PFSK-1 (cell line): ENCODE data around the gene MID1IP1.

Source experiments
- POLR2AphosphoS5 ChIP-seq: IDR thresholded peaks from 2 replicates; pipeline ENCODE4 v1.6.1; 2012; ENCODE audit warnings: low read depth, mild to moderate bottlenecking, control low read depth, low read length, moderate library complexity
- TAF1 ChIP-seq: IDR thresholded peaks from 2 replicates; pipeline ENCODE4 v1.6.1; 2012; ENCODE audit warnings: low read length, control low read depth, borderline replicate concordance; ENCODE audit not compliant: insufficient read depth
- TF ChIP-seq, protein P1 (sequence below), 2 experiments: IDR thresholded peaks; 2 replicates each; pipeline versions ENCODE4 v1.6.1 to v1.8.0; 2011 to 2012; ENCODE audit warnings: low read depth in 2 of 2, low read length in 2 of 2, control low read depth in 1 of 2, inconsistent platforms in 1 of 2, mild to moderate bottlenecking in 1 of 2, moderate library complexity in 1 of 2; ENCODE audit not compliant: insufficient read depth in 1 of 2

DNA sequence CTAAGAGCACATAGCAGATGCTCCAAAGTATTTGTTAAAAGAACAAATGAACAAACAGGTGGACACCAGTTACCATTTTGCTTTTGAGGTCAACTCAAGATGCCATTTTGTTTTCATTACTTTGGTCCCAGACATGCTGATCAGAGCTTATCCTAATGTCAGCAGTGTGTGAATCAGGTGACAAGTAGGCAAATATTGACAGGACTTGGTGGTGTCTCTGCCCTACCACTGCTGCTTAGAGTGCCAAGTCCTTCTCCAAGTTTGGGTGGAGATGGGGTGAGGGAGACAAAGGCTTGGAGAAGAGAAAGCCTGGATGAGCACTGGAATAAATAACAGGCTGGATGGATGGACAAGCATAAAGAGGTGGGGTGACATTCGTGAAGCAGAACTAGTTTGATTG, 38.7 kb downstream of the MID1IP1 start:
- TF ChIP-seq POLR2AphosphoS5 = no peak
- no peak for TF ChIP-seq TAF1
- TF ChIP-seq, protein P1, sequence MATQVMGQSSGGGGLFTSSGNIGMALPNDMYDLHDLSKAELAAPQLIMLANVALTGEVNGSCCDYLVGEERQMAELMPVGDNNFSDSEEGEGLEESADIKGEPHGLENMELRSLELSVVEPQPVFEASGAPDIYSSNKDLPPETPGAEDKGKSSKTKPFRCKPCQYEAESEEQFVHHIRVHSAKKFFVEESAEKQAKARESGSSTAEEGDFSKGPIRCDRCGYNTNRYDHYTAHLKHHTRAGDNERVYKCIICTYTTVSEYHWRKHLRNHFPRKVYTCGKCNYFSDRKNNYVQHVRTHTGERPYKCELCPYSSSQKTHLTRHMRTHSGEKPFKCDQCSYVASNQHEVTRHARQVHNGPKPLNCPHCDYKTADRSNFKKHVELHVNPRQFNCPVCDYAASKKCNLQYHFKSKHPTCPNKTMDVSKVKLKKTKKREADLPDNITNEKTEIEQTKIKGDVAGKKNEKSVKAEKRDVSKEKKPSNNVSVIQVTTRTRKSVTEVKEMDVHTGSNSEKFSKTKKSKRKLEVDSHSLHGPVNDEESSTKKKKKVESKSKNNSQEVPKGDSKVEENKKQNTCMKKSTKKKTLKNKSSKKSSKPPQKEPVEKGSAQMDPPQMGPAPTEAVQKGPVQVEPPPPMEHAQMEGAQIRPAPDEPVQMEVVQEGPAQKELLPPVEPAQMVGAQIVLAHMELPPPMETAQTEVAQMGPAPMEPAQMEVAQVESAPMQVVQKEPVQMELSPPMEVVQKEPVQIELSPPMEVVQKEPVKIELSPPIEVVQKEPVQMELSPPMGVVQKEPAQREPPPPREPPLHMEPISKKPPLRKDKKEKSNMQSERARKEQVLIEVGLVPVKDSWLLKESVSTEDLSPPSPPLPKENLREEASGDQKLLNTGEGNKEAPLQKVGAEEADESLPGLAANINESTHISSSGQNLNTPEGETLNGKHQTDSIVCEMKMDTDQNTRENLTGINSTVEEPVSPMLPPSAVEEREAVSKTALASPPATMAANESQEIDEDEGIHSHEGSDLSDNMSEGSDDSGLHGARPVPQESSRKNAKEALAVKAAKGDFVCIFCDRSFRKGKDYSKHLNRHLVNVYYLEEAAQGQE (IDR thresholded peaks at IDR 0.05; ENCODE audit: insufficient read depth in 1 of 2, low read depth in 2 of 2, low read length in 2 of 2) = no peak
